HL-60 (cell line): ENCODE data around the gene VWA3B.

Experiments used
- GABPA ChIP-seq: IDR thresholded peaks from 2 replicates; pipeline ENCODE4 v1.6.1; 2012; ENCODE audit warnings: low read depth
- POLR2AphosphoS5 ChIP-seq: IDR thresholded peaks from 2 replicates; pipeline ENCODE4 v1.6.1; 2012; ENCODE audit warnings: low read depth
- SPI1 ChIP-seq: IDR thresholded peaks from 2 replicates; pipeline ENCODE4 v1.6.1; 2012; ENCODE audit warnings: low read depth, mild to moderate bottlenecking, borderline replicate concordance
- TF ChIP-seq, protein P1 (sequence below): IDR thresholded peaks from one replicate; pipeline ENCODE4 v1.5.1; 2011; ENCODE audit warnings: low read length, control low read depth, inconsistent platforms; ENCODE audit not compliant: insufficient read depth
- TF ChIP-seq, protein P2 (sequence below): IDR thresholded peaks from 2 replicates; pipeline ENCODE4 v1.6.1; 2012; ENCODE audit warnings: low read depth; ENCODE audit not compliant: insufficient replicate concordance

- TF ChIP-seq, protein P1, sequence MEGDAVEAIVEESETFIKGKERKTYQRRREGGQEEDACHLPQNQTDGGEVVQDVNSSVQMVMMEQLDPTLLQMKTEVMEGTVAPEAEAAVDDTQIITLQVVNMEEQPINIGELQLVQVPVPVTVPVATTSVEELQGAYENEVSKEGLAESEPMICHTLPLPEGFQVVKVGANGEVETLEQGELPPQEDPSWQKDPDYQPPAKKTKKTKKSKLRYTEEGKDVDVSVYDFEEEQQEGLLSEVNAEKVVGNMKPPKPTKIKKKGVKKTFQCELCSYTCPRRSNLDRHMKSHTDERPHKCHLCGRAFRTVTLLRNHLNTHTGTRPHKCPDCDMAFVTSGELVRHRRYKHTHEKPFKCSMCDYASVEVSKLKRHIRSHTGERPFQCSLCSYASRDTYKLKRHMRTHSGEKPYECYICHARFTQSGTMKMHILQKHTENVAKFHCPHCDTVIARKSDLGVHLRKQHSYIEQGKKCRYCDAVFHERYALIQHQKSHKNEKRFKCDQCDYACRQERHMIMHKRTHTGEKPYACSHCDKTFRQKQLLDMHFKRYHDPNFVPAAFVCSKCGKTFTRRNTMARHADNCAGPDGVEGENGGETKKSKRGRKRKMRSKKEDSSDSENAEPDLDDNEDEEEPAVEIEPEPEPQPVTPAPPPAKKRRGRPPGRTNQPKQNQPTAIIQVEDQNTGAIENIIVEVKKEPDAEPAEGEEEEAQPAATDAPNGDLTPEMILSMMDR: no peak
- TF ChIP-seq POLR2AphosphoS5 (no peak), SPI1 (peak; percentile 29; the same call in 1 of the 2 replicates), GABPA (no peak)
- TF ChIP-seq, protein P2, sequence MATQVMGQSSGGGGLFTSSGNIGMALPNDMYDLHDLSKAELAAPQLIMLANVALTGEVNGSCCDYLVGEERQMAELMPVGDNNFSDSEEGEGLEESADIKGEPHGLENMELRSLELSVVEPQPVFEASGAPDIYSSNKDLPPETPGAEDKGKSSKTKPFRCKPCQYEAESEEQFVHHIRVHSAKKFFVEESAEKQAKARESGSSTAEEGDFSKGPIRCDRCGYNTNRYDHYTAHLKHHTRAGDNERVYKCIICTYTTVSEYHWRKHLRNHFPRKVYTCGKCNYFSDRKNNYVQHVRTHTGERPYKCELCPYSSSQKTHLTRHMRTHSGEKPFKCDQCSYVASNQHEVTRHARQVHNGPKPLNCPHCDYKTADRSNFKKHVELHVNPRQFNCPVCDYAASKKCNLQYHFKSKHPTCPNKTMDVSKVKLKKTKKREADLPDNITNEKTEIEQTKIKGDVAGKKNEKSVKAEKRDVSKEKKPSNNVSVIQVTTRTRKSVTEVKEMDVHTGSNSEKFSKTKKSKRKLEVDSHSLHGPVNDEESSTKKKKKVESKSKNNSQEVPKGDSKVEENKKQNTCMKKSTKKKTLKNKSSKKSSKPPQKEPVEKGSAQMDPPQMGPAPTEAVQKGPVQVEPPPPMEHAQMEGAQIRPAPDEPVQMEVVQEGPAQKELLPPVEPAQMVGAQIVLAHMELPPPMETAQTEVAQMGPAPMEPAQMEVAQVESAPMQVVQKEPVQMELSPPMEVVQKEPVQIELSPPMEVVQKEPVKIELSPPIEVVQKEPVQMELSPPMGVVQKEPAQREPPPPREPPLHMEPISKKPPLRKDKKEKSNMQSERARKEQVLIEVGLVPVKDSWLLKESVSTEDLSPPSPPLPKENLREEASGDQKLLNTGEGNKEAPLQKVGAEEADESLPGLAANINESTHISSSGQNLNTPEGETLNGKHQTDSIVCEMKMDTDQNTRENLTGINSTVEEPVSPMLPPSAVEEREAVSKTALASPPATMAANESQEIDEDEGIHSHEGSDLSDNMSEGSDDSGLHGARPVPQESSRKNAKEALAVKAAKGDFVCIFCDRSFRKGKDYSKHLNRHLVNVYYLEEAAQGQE: no peak
These were observed 261.1 kb downstream of the VWA3B start for GRCh38 chr2:98348066-98348561.
